GM06990 (cell line): Measurements from ENCODE around the gene TTC6.

ENCODE experiments used
- DNase-seq: peaks from one replicate; pipeline ENCODE4 v3.0.0-alpha.2; 2011; ENCODE audit not compliant: insufficient read length; ENCODE audit errors: extremely low read depth
- H3K27me3 ChIP-seq: replicated peaks from 2 replicates; pipeline ENCODE4 v1.6.0; 2011; ENCODE audit warnings: low read length; ENCODE audit not compliant: control insufficient read depth, insufficient read depth
- H3K36me3 ChIP-seq: 2 replicates; pipeline ENCODE4 v1.5.1; 2011; ENCODE audit warnings: low read length; ENCODE audit not compliant: control insufficient read depth, insufficient read depth
- H3K4me3 ChIP-seq: replicated peaks from 2 replicates; pipeline ENCODE4 v1.5.1; 2011; ENCODE audit warnings: low read depth, mild to moderate bottlenecking, control low read depth, low read length
- TF ChIP-seq, protein P1 (sequence below): IDR thresholded peaks from 2 replicates; pipeline ENCODE4 v1.5.1; 2011; ENCODE audit warnings: low read length, control low read depth, mild to moderate bottlenecking, inconsistent platforms; ENCODE audit not compliant: insufficient read depth, poor library complexity, severe bottlenecking

TTC6 gene, protein sequence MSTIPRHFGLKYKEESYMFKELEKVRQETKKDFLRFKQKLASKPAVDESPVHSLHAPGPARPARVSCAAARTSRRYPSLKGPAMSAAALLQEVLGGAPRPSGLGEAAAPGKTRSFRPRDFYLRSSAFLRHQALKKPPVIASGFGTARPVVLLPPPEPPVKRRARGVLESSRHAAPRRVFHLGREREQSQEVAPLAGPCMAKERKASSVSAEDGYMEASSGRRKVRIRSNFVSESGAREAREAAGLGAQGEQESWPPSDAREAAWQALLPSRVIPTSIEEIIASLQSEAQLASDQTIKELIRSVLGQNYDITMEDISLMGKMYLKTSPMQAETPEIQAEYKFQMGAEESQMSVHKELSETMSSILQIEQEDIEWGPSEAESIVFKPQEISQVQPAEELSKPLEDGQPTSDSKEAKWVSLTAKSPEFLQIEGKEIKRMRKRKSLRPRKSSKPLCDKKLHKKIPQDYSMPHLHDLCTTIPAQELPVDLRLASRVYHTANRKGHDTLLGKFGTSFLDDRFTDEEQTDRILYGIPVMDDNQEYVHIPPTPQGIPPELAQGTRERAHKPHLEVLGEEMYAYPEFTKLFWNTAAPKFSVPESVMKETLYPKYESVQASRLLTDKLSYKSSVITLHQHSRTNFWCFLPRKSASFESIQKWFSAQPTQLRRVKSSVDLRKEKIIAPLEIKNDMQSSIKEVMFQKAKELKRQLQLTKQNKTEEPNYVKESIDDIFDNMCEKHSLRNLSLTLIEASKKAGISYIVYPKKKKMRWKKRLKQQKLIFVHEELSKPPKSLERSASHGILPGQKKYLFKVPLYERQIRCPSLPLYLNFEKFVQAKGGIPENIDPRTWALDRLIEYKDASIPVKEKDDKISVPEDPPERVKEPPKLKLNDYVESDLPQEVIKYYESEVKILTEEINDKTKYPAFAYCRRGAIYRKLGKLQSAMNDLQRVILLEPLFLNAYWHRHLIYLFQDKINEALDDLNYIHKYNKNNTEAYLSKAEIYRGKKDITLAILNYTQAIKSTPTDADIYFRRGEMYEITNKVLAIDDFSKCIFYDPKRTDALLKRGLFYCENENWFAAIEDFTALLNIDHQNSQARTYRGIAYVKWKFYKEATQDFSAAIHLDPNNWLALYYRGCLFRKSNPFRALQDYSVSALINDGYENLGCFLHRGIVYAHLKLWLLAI (N-terminal part only)

DNA sequence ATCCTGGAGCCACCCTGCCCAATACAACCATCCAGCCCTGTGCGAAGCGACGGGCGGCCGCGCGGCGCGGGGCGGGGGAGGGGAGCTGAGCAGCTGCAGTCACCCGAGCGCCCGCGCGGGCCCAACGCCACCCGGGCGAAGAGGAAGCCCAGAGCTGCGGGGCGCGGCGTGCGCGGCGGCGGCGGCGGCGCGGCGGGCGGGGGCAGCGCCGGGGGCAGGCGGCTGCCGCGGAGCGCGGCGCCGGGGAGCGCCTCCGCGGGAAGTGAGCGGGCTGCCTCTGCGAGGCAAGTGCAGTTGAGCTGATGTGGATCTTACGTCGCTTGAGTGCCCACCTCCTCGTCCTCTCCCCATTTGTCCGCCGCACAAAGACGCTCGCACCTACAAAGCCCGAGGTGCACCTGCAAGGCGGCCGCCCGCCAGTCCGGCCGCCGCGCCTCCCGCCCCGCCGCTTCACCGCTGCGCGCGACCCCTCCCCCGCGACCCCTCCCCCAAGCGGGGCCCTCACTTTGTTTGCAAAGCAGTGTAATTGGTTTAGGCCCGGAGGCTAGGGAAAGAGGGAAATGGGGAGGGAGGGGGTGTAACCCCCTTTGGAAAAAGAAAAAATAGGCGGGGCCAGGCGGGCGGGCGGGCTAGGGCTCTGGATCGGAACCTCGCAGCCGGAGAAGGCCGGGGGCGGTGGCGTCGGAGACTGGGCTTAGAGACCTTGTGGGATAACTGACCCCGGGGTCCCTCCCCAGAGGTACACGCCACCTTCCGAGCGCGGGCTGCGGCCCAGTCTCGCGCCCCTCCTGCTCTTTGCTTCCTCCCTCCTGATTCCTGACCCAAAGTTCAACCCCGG, at the start of gene TTC6, which contains the start of gene FOXA1:
TTC6 (plus strand) TSS at position 659 of the 838 bp plus-strand sequence. CDS start 26,436 bp downstream, outside the sequence.
FOXA1 (minus strand) TSS at position 279 of the 838 bp plus-strand sequence; CDS start at position 2, 277 bp downstream.
- no peaks in the 10 kb centered on the region for H3K27me3 ChIP-seq
- no peak within 1 kb of the TSS for H3K4me3 ChIP-seq
- TF ChIP-seq, protein P1, sequence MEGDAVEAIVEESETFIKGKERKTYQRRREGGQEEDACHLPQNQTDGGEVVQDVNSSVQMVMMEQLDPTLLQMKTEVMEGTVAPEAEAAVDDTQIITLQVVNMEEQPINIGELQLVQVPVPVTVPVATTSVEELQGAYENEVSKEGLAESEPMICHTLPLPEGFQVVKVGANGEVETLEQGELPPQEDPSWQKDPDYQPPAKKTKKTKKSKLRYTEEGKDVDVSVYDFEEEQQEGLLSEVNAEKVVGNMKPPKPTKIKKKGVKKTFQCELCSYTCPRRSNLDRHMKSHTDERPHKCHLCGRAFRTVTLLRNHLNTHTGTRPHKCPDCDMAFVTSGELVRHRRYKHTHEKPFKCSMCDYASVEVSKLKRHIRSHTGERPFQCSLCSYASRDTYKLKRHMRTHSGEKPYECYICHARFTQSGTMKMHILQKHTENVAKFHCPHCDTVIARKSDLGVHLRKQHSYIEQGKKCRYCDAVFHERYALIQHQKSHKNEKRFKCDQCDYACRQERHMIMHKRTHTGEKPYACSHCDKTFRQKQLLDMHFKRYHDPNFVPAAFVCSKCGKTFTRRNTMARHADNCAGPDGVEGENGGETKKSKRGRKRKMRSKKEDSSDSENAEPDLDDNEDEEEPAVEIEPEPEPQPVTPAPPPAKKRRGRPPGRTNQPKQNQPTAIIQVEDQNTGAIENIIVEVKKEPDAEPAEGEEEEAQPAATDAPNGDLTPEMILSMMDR = no peak

DNA sequence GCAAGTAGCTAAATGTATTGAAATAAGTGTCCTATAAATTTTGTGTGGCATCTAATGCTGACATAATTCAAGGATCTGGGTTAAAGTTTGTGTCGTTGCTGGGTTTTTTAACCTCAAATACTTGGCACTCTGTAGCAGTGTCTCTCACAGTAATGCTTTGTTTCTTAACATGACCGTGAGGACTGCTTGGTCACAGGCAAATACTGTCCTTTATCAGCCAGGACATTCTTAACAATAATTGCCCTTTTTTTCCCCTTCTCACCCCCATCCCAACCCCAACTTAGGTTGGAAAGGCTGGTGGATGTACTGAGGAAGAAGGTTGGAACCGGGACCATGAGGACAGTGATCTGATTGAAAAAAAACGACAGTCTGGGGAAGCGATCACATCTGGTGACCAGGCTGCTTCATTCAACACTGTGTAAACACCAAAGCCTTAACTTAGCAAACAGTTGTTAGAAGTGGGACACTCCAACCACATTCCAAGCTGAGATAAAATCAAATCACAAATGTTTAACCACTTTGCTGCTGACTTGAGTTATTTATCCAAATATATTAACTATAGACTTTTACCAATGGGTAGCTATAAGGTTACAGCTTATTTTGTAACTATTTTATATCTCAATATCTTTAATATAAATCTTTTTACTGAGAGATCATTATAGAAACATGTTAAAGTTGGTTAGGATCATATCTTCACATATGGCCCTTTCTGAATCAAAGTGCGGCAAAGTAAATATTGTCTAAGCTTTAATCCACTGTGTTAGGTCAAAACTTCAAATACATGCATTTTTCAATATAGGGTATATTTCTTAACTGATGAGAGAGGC, 48.6 kb upstream of the TTC6 start:
- no peak for DNase-seq
- Histone ChIP-seq H3K27me3 (no peaks in the 10 kb centered on the region), H3K36me3 (no peaks in the 10 kb centered on the region), H3K4me3 (no peak overlapping the region)
- TF ChIP-seq, protein P1 = no peak

More for the DNA sequence above, at the start of gene TTC6, which contains the start of gene FOXA1:
- DNase-seq = no peak
- no peaks in the 10 kb centered on the region for H3K36me3 ChIP-seq

DNA sequence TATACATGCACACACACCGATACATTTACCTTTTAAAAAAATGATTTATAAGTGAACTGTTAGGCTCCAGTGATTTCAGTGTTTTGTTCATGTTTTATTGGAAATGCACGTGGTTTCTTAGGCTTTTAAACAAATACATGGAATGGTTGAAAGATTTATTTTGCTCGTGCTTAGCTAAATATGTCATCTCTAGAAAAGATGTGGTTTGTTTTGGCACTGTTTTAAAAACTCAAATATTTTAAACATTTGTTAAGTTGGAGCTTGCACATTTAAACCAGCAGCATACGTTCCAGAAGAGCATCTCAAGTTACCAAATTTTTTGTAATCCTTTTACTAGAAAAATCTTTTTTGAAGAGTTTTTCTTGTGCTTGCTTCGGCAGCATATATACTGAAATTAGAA, 44.9 kb upstream of the TTC6 start:
- Histone ChIP-seq H3K4me3 (no peak overlapping the region), H3K27me3 (no peaks in the 10 kb centered on the region), H3K36me3 (no peaks in the 10 kb centered on the region)
- no peak for DNase-seq
- TF ChIP-seq, protein P1 = no peak

DNA sequence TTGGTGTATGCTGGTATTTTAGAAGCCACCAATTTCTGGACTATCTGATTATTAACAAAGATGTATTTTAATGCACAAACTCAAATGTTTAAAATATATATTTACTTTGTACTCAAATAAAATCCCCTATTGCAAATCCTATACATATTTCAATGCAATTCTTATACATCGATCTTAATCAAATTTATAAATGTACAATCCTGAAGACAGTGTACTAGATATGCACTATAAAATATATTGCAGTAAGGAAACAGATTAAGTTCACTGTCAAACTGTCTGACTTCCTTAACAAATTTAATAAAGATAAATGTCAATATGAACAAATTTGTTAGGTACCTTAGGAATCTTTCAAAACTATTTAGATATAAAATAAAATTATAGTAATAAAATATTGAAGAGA, 44.3 kb upstream of the TTC6 start:
- no peak for DNase-seq
- TF ChIP-seq, protein P1 = no peak
- Histone ChIP-seq H3K36me3 (no peaks in the 10 kb centered on the region), H3K27me3 (no peaks in the 10 kb centered on the region), H3K4me3 (no peak overlapping the region)
